ENCODE data around the gene ZNF580. TPM values are rescaled to one million over a fixed set of nuclear protein-coding genes. Genes with fewer than 3 reads are reported as not detected.

Gene ZNF580
- total RNA-seq, 1 donor from 2014 or later = 50.9 TPM

DNA sequence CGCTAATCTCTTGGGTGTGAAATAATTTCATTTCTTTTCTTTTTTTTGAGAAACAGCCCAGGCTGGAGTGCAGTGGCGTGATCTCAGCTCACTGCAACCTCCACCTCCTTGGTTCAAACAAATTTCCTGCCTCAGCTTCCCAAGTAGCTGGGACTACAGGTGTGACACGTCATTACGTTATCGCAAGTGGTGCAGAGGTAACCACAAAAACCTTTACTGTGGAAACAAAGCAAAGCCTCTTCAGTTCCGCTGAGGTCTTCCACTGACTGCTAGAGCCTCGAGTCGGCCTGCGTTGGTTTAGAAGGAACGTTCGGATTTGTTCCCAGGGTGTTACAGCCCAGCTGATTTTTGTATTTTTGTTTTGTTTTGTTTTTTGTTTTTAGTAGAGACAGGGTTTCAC, 14.5 kb upstream of the ZNF580 start:
- Mint-ChIP-seq H3K4me3 (no peak overlapping the region), H3K36me3 (peaks cover 4% of the 10 kb centered on the region), H3K27me3 (ENCODE audit: low read depth) (no peaks in the 10 kb centered on the region), H3K27ac (no peak overlapping the region), H3K9me3 (no peaks in the 10 kb centered on the region), H3K4me1 (peaks cover 14% of the 10 kb centered on the region)
- TF ChIP-seq, protein P1, sequence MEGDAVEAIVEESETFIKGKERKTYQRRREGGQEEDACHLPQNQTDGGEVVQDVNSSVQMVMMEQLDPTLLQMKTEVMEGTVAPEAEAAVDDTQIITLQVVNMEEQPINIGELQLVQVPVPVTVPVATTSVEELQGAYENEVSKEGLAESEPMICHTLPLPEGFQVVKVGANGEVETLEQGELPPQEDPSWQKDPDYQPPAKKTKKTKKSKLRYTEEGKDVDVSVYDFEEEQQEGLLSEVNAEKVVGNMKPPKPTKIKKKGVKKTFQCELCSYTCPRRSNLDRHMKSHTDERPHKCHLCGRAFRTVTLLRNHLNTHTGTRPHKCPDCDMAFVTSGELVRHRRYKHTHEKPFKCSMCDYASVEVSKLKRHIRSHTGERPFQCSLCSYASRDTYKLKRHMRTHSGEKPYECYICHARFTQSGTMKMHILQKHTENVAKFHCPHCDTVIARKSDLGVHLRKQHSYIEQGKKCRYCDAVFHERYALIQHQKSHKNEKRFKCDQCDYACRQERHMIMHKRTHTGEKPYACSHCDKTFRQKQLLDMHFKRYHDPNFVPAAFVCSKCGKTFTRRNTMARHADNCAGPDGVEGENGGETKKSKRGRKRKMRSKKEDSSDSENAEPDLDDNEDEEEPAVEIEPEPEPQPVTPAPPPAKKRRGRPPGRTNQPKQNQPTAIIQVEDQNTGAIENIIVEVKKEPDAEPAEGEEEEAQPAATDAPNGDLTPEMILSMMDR (IDR thresholded peaks at IDR 0.05; ENCODE audit: unreplicated experiment) = no peak
- DNase-seq (ENCODE audit: low spot score in 2 of 2, unreplicated experiment in 2 of 2) = no peak

DNA sequence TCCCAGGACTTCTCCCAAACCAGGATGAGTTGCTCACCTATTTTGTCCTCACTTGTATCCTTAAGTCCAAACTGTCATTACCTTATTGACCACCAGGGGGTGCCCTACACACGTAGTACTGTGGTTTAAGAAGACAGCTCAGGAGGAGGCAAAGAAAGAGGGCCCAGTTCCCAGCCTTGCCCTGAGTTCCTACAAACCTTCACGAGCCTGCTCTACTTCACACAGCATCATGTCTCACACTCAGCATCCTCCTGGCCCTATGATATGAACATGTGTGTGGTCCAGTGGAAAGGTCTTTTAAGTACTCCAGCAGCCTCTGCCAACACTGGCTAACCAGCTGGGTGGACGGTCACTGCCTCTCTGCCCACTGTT, 8.4 kb upstream of the ZNF580 start:
- Mint-ChIP-seq H3K27ac (peak overlapping the region; percentile 45), H3K4me3 (no peak overlapping the region), H3K9me3 (no peaks in the 10 kb centered on the region), H3K4me1 (peaks cover 27% of the 10 kb centered on the region), H3K27me3 (ENCODE audit: low read depth) (no peaks in the 10 kb centered on the region), H3K36me3 (no peaks in the 10 kb centered on the region)
- TF ChIP-seq, protein P1 (IDR thresholded peaks at IDR 0.05; ENCODE audit: unreplicated experiment) = peak; percentile 96
- peak in 1 of 2 experiments; percentile 90 for DNase-seq (ENCODE audit: low spot score in 2 of 2, unreplicated experiment in 2 of 2)

GRCh38 chr19:55633861-55634260, 6.9 kb upstream of the ZNF580 start:
- H3K36me3 Mint-ChIP-seq = peaks cover 5% of the 10 kb centered on the region
- no peaks in the 10 kb centered on the region for H3K9me3 Mint-ChIP-seq
- H3K27ac Mint-ChIP-seq = no peak overlapping the region
- H3K4me1 Mint-ChIP-seq = peaks cover 32% of the 10 kb centered on the region
- H3K27me3 Mint-ChIP-seq (ENCODE audit: low read depth) = no peaks in the 10 kb centered on the region
- TF ChIP-seq, protein P1 (IDR thresholded peaks at IDR 0.05; ENCODE audit: unreplicated experiment) = no peak
- DNase-seq (ENCODE audit: low spot score in 2 of 2, unreplicated experiment in 2 of 2) = no peak
- H3K4me3 Mint-ChIP-seq = no peak overlapping the region

DNA sequence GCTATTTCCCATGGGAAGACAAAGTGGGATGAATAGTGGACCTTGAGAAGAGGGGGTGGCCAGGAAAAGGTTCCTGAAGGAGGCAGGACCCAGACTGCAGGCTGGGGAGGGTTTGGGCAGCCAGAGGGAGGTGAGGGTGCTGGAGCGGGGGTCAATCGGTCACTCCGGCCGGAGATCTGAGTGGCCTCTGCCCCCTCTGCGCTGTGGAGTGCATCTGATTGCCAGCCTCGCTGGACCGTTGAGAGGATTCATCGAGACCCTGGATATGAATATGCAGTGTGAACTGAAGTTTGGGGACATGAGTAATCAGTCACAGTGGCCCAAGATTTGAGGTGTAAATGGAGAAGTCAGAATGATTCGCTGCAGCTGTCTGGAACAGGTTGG, 5.5 kb upstream of the ZNF580 start:
- peaks cover 7% of the 10 kb centered on the region for H3K36me3 Mint-ChIP-seq
- no peaks in the 10 kb centered on the region for H3K27me3 Mint-ChIP-seq (ENCODE audit: low read depth)
- H3K4me1 Mint-ChIP-seq = peaks cover 35% of the 10 kb centered on the region
- H3K9me3 Mint-ChIP-seq = no peaks in the 10 kb centered on the region
- TF ChIP-seq, protein P1 (IDR thresholded peaks at IDR 0.05; ENCODE audit: unreplicated experiment) = no peak
- peak overlapping the region; percentile 99 for H3K4me3 Mint-ChIP-seq
- peak overlapping the region; percentile 100 for H3K27ac Mint-ChIP-seq
- DNase-seq (ENCODE audit: low spot score in 2 of 2, unreplicated experiment in 2 of 2) = no peak

DNA sequence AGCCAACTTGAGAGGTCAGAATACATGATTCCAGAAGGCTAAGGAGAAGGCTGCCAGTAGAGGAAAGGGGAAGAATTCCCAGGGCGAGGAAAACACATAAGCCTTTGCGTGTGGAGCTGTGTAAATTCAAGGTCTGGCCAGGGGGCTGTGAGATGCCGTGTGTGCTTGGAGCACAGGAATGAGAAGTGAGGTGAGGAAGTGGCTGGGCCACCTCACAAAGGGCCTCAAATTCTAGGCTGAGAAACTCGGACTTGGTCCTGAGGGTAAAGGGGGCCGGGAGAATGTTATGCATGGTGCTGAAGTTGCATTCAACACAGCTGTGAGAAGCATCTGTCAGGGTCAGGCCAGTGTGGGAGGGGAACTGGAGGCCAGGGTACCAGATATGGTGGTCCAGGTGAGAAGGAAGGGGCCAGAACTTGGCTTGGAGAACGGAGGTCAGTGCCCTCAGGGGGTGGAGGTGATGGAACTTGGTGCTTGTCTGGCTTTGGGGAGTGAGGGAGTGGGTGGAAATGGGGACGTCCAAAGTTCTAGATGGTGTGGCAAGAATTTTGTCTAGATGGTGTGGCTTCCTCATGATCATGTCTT, 4.9 kb upstream of the ZNF580 start:
- Mint-ChIP-seq H3K9me3 (no peaks in the 10 kb centered on the region), H3K4me1 (peaks cover 38% of the 10 kb centered on the region)
- TF ChIP-seq, protein P1 (IDR thresholded peaks at IDR 0.05; ENCODE audit: unreplicated experiment) = no peak

GRCh38 chr19:55636723-55637122, 4.1 kb upstream of the ZNF580 start:
- Mint-ChIP-seq H3K27me3 (ENCODE audit: low read depth) (no peaks in the 10 kb centered on the region), H3K9me3 (no peaks in the 10 kb centered on the region), H3K4me1 (peaks cover 40% of the 10 kb centered on the region), H3K36me3 (peaks cover 7% of the 10 kb centered on the region), H3K4me3 (peak overlapping the region; percentile 99), H3K27ac (peak overlapping the region; percentile 100)
- TF ChIP-seq, protein P1 (IDR thresholded peaks at IDR 0.05; ENCODE audit: unreplicated experiment) = no peak
- no peak for DNase-seq (ENCODE audit: low spot score in 2 of 2, unreplicated experiment in 2 of 2)

More for the DNA sequence above, 4.9 kb upstream of the ZNF580 start:
- Mint-ChIP-seq H3K27ac (peak overlapping the region; percentile 100), H3K36me3 (peaks cover 7% of the 10 kb centered on the region), H3K4me3 (peak overlapping the region; percentile 99), H3K27me3 (ENCODE audit: low read depth) (no peaks in the 10 kb centered on the region)
- no peak for DNase-seq (ENCODE audit: low spot score in 2 of 2, unreplicated experiment in 2 of 2)
